Fibroblast of mammary gland (primary cell): Measurements from ENCODE around the gene GPER1.

Source experiments
- DNase-seq: peaks from one replicate; pipeline ENCODE4 v3.0.0-alpha.2; 2010; ENCODE audit warnings: low read depth
- H3K4me3 ChIP-seq: 2 replicates; pipeline ENCODE4 v1.5.1; 2011; ENCODE audit warnings: low read depth, mild to moderate bottlenecking, low read length, moderate library complexity; ENCODE audit not compliant: control insufficient read depth
- CTCF ChIP-seq: conservative IDR thresholded peaks from 2 replicates; pipeline ENCODE4 v1.5.1; 2011; ENCODE audit warnings: low read depth, low read length, inconsistent platforms; ENCODE audit not compliant: control insufficient read depth, insufficient read depth

GPER1 gene

GRCh38 chr7:1044189-1045068 is 43.5 kb upstream of the GPER1 start, which contains the start of gene GPR146:
TSS of gene GPR146 (plus strand) at chr7:1044546. CDS start at chr7:1057516, 12,970 bp downstream.
- peak within 1 kb of the TSS; percentile 42 for H3K4me3 ChIP-seq
- DNase-seq = peak; percentile 94
- TF ChIP-seq CTCF = peak; percentile 42

GRCh38 chr7:1045069-1046063 is 42.5 kb upstream of the GPER1 start:
- TF ChIP-seq CTCF = no peak
- no peak for DNase-seq
- H3K4me3 ChIP-seq = no peak overlapping the region

- no peak for DNase-seq
- H3K4me3 ChIP-seq = no peak overlapping the region
- no peak for TF ChIP-seq CTCF
Observed at GRCh38 chr7:1046722-1047679, 40.9 kb upstream of the GPER1 start.

GRCh38 chr7:1049006-1049741 is 38.7 kb upstream of the GPER1 start:
- no peak for TF ChIP-seq CTCF
- DNase-seq = no peak
- no peak overlapping the region for H3K4me3 ChIP-seq

- no peak overlapping the region for H3K4me3 ChIP-seq
- DNase-seq = no peak
- no peak for TF ChIP-seq CTCF
Observed at GRCh38 chr7:1049801-1050200, 38.1 kb upstream of the GPER1 start.
